ENCODE measurements around the gene RAP1B.

DNA sequence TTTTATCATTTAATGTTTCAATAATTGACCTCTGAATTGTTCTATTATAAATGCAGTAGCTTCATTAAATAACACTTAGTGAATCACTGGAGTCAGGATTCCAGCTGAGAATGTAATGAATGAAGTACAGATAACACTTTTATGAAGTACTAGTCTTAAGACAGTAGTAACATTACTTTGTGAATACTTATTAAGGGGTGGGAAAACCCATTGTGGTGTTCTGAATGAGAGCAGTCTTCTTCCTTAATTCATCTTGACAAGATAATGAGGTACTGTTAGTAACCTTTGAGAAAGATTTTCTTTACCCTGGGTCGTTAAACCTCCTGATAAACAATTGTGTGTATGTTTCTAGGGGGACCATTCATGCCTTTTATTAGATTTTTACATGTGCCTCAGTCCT, 88.8 kb downstream of the RAP1B start:
- TF ChIP-seq EP300 (IDR thresholded peaks at IDR 0.05; ENCODE audit: borderline replicate concordance) (no peak), RAD21 (IDR thresholded peaks at IDR 0.05; ENCODE audit: low read depth) (no peak), EGR1 (IDR thresholded peaks at IDR 0.05) (no peak), TAF1 (IDR thresholded peaks at IDR 0.05; ENCODE audit: low read depth) (no peak), YY1 (IDR thresholded peaks at IDR 0.05; ENCODE audit: low read depth) (no peak)
- TF ChIP-seq, protein P1, sequence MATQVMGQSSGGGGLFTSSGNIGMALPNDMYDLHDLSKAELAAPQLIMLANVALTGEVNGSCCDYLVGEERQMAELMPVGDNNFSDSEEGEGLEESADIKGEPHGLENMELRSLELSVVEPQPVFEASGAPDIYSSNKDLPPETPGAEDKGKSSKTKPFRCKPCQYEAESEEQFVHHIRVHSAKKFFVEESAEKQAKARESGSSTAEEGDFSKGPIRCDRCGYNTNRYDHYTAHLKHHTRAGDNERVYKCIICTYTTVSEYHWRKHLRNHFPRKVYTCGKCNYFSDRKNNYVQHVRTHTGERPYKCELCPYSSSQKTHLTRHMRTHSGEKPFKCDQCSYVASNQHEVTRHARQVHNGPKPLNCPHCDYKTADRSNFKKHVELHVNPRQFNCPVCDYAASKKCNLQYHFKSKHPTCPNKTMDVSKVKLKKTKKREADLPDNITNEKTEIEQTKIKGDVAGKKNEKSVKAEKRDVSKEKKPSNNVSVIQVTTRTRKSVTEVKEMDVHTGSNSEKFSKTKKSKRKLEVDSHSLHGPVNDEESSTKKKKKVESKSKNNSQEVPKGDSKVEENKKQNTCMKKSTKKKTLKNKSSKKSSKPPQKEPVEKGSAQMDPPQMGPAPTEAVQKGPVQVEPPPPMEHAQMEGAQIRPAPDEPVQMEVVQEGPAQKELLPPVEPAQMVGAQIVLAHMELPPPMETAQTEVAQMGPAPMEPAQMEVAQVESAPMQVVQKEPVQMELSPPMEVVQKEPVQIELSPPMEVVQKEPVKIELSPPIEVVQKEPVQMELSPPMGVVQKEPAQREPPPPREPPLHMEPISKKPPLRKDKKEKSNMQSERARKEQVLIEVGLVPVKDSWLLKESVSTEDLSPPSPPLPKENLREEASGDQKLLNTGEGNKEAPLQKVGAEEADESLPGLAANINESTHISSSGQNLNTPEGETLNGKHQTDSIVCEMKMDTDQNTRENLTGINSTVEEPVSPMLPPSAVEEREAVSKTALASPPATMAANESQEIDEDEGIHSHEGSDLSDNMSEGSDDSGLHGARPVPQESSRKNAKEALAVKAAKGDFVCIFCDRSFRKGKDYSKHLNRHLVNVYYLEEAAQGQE (IDR thresholded peaks at IDR 0.05; ENCODE audit: low read depth): no peak
- TF ChIP-seq, protein P2, sequence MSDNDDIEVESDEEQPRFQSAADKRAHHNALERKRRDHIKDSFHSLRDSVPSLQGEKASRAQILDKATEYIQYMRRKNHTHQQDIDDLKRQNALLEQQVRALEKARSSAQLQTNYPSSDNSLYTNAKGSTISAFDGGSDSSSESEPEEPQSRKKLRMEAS (IDR thresholded peaks at IDR 0.05): no peak
- TF ChIP-seq, protein P3, sequence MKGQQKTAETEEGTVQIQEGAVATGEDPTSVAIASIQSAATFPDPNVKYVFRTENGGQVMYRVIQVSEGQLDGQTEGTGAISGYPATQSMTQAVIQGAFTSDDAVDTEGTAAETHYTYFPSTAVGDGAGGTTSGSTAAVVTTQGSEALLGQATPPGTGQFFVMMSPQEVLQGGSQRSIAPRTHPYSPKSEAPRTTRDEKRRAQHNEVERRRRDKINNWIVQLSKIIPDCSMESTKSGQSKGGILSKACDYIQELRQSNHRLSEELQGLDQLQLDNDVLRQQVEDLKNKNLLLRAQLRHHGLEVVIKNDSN (IDR thresholded peaks at IDR 0.05): no peak

Measured in Ishikawa (cell line).